HepG2 (cell line): Measurements from ENCODE around the gene RBCK1. TPM values are rescaled to one million over a fixed set of nuclear protein-coding genes. Genes with fewer than 3 reads are reported as not detected.
A peak's percentile ranks its signal among the peaks of the same experiment; 100 is the strongest.

Experiments
- ARNT2 ChIP-seq: sonication (generic); formaldehyde crosslinking; IDR thresholded peaks from 2 replicates; pipeline ENCODE4 v1.8.0; 2022; ENCODE audit warnings: mild to moderate bottlenecking, low read depth, missing genetic modification reagents, moderate library complexity
- CEBPG ChIP-seq: IDR thresholded peaks from 2 replicates; pipeline ENCODE4 v1.6.1; 2016
- GABPA ChIP-seq, 2 experiments: IDR thresholded peaks; 2 replicates each; pipeline ENCODE4 v1.6.1; 2011 to 2016; ENCODE audit warnings: low read depth in 2 of 2, low read length in 1 of 2, missing biosample characterization in 1 of 2, missing genetic modification characterization in 1 of 2
- HNRNPH1 ChIP-seq: fragments of 200-400 bp; formaldehyde crosslinking; optimal IDR thresholded peaks from 2 replicates; pipeline ENCODE3; 2017; ENCODE audit warnings: mild to moderate bottlenecking, low read depth, low read length
- HNRNPK ChIP-seq: fragments of 200-400 bp; formaldehyde crosslinking; IDR thresholded peaks from 2 replicates; pipeline ENCODE4 v1.6.1; 2018; ENCODE audit warnings: low read length, low read depth, moderate library complexity, mild to moderate bottlenecking; ENCODE audit not compliant: poor library complexity, severe bottlenecking
- IRF2 ChIP-seq: IDR thresholded peaks from 2 replicates; pipeline ENCODE4 v1.6.1; 2018; ENCODE audit warnings: missing genetic modification reagents, missing compliant biosample characterization
- NCOA5 ChIP-seq: sonication (generic); formaldehyde crosslinking; IDR thresholded peaks from 2 replicates; pipeline ENCODE4 v1.4.0; 2020; ENCODE audit warnings: missing genetic modification reagents
- ONECUT2 ChIP-seq: sonication (generic); formaldehyde crosslinking; IDR thresholded peaks from 2 replicates; pipeline ENCODE4 v1.4.0; 2020; ENCODE audit warnings: missing genetic modification reagents
- RFX3 ChIP-seq: IDR thresholded peaks from 2 replicates; pipeline ENCODE4 v1.6.1; 2016; ENCODE audit warnings: missing biosample characterization, missing genetic modification reagents
- SMAD9 ChIP-seq: sonication (generic); formaldehyde crosslinking; IDR thresholded peaks from 2 replicates; pipeline ENCODE4 v1.5.1; 2020; ENCODE audit warnings: mild to moderate bottlenecking, missing genetic modification reagents
- SOX6 ChIP-seq, 2 experiments: fragments of 450-650 bp in 1 of 2; sonication (generic) in 1 of 2; formaldehyde crosslinking in 1 of 2; IDR thresholded peaks; 2 replicates each; pipeline versions ENCODE4 v1.4.0 to v1.6.1; 2017 to 2020; ENCODE audit warnings: antibody characterized with exemption in 1 of 2, mild to moderate bottlenecking in 1 of 2, missing genetic modification reagents in 1 of 2
- TCF12 ChIP-seq, 2 experiments: fragments of 450-650 bp in 1 of 2; sonication (generic) in 1 of 2; formaldehyde crosslinking in 1 of 2; IDR thresholded peaks; 2 replicates each; pipeline versions ENCODE4 v1.6.1 to v1.8.0; 2017 to 2022; ENCODE audit warnings: antibody characterized with exemption in 1 of 2, mild to moderate bottlenecking in 1 of 2, missing genetic modification reagents in 1 of 2, moderate library complexity in 1 of 2
- TGIF2 ChIP-seq: IDR thresholded peaks from 2 replicates; pipeline ENCODE4 v1.6.1; 2016; ENCODE audit warnings: control low read depth, missing compliant biosample characterization
- TRIM24 ChIP-seq: sonication (generic); formaldehyde crosslinking; IDR thresholded peaks from 2 replicates; pipeline ENCODE4 v1.8.0; 2022; ENCODE audit warnings: mild to moderate bottlenecking, missing genetic modification reagents
- ZNF44 ChIP-seq: sonication (generic); formaldehyde crosslinking; IDR thresholded peaks from 2 replicates; pipeline ENCODE4 v1.5.1; 2020; ENCODE audit warnings: mild to moderate bottlenecking, missing genetic modification reagents
- ZNF660 ChIP-seq: sonication (generic); formaldehyde crosslinking; IDR thresholded peaks from 2 replicates; pipeline ENCODE4 v1.5.1; 2020; ENCODE audit warnings: mild to moderate bottlenecking, low read depth, missing genetic modification reagents, borderline replicate concordance
- ZNF678 ChIP-seq: sonication (generic); formaldehyde crosslinking; IDR thresholded peaks from 2 replicates; pipeline ENCODE4 v1.4.0; 2020; ENCODE audit warnings: mild to moderate bottlenecking, missing genetic modification reagents
- ZNF703 ChIP-seq: sonication (generic); formaldehyde crosslinking; IDR thresholded peaks from 2 replicates; pipeline ENCODE4 v1.5.1; 2020; ENCODE audit warnings: missing genetic modification reagents, mild to moderate bottlenecking, moderate library complexity, borderline replicate concordance
- ZNF776 ChIP-seq: sonication (generic); formaldehyde crosslinking; IDR thresholded peaks from 2 replicates; pipeline ENCODE4 v1.4.0; 2020; ENCODE audit warnings: mild to moderate bottlenecking, missing genetic modification reagents
- ZNF839 ChIP-seq: sonication (generic); formaldehyde crosslinking; IDR thresholded peaks from 2 replicates; pipeline ENCODE4 v1.4.0; 2020; ENCODE audit warnings: missing genetic modification reagents, mild to moderate bottlenecking, borderline replicate concordance
- polyA plus RNA-seq, 8 experiments: library from polyadenylated mRNA; depleted of rRNA in 3 of 8; stranded (reverse) in 7 of 8; unstranded in 1 of 8; fragments of >200 nt; fragmentation: Illumina TruSeq in 4 of 8; extraction: Trizol in 4 of 8; gene quantifications; 2 replicates each; pipeline versions ENCODE4 v1.2.1 to v1.2.3, GENCODE V29; 2011 to 2016; ENCODE audit warnings: low read depth in 4 of 8, missing spikeins in 1 of 8, mixed read lengths in 1 of 8; ENCODE audit not compliant: insufficient read depth in 1 of 8
- total RNA-seq, 5 experiments: library from RNA; depleted of rRNA; stranded (reverse); fragments of >200 nt; fragmentation: Illumina TruSeq; extraction: Trizol; gene quantifications; 2 replicates each; pipeline ENCODE4 v1.2.3, GENCODE V29; 2016; ENCODE audit warnings: low read depth in 1 of 5
- TF ChIP-seq, protein P1 (sequence below): sonication (generic); formaldehyde crosslinking; IDR thresholded peaks from 2 replicates; pipeline ENCODE4 v1.4.0; 2020; ENCODE audit warnings: missing genetic modification reagents
- TF ChIP-seq, protein P2 (sequence below): sonication (generic); formaldehyde crosslinking; IDR thresholded peaks from 2 replicates; pipeline ENCODE4 v1.8.1; 2023; ENCODE audit warnings: mild to moderate bottlenecking, moderate library complexity, missing genetic modification reagents
- TF ChIP-seq, protein P3 (sequence below): sonication (generic); formaldehyde crosslinking; IDR thresholded peaks from 2 replicates; pipeline ENCODE4 v1.4.0; 2020; ENCODE audit warnings: missing genetic modification reagents
- TF ChIP-seq, protein P4 (sequence below): sonication (generic); formaldehyde crosslinking; IDR thresholded peaks from 2 replicates; pipeline ENCODE4 v1.4.0; 2020; ENCODE audit warnings: missing genetic modification reagents, borderline replicate concordance

RBCK1 gene
- total and polyA plus RNA-seq, 2 of the 13 experiments (the other 11 are each of a cell fraction or from before 2014, with no cell fraction given): 149 to 215 TPM

DNA sequence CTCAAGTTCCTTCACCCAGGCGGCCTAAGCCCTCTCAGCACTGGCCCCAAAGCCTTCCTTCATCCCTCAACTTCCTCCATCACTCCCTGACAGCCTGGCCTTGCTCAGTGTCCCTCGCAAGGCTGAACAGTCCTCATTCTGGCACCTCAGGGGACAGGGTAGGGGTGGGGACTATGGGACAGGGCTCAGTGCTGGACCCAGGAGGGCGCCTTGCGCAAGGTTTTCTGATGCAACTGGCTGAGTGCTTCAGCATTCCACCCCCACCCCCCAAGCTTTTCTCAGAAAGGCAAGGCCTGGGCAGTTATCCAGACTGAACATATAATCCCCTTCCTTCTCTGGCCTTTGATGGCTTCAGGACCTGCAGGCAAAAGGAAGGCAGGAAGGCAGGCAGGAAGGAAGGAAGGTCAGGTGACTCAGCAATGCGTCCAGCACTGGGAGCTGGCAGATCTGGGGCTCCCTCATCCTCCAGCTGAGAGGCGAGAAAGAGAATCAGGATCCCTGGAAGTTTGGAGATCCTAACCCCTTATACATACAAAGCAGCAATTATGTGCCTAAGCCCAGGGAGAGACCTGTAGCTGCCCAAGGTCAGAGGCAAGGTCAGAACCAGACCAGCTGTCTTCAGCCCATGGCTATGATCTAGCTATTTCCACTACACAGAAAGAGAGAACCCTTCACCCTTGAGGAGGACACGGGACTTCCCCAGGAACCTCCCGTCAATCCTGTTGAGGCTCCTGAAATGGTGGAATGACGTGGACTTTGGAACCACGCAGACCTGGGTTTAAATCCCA, 36.1 kb upstream of the RBCK1 start (continued):
- TF ChIP-seq, protein P1, sequence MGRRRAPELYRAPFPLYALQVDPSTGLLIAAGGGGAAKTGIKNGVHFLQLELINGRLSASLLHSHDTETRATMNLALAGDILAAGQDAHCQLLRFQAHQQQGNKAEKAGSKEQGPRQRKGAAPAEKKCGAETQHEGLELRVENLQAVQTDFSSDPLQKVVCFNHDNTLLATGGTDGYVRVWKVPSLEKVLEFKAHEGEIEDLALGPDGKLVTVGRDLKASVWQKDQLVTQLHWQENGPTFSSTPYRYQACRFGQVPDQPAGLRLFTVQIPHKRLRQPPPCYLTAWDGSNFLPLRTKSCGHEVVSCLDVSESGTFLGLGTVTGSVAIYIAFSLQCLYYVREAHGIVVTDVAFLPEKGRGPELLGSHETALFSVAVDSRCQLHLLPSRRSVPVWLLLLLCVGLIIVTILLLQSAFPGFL (CRISPR knock-in tag): no peak
- peak; percentile 96 for TF ChIP-seq TRIM24
- TF ChIP-seq, protein P2, sequence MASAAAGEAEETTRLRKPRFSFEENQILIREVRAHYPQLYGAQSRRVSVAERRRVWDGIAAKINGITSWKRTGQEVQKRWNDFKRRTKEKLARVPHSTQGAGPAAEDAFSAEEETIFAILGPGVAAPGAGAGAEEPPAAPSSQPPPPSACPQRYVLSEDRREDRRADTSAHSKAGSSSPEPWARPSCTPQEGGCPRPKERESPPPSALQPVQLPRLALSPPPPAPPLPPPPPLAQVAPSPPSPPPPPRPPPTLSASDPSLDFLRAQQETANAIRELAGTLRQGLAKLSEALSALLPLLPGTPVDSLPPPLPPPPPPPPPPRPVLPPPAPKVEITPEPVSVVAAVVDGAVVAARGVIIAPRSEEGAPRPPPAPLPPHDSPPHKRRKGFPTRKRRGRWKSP (CRISPR knock-in tag): peak; percentile 93; the same call in 1 of the 2 replicates
- TF ChIP-seq HNRNPK: no peak
- TF ChIP-seq, protein P3, sequence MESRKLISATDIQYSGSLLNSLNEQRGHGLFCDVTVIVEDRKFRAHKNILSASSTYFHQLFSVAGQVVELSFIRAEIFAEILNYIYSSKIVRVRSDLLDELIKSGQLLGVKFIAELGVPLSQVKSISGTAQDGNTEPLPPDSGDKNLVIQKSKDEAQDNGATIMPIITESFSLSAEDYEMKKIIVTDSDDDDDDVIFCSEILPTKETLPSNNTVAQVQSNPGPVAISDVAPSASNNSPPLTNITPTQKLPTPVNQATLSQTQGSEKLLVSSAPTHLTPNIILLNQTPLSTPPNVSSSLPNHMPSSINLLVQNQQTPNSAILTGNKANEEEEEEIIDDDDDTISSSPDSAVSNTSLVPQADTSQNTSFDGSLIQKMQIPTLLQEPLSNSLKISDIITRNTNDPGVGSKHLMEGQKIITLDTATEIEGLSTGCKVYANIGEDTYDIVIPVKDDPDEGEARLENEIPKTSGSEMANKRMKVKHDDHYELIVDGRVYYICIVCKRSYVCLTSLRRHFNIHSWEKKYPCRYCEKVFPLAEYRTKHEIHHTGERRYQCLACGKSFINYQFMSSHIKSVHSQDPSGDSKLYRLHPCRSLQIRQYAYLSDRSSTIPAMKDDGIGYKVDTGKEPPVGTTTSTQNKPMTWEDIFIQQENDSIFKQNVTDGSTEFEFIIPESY (CRISPR knock-in tag): peak; percentile 85
- no peak for TF ChIP-seq SOX6 (IDR thresholded peaks at IDR 0.05)
- peak; percentile 97 for TF ChIP-seq SOX6 (CRISPR knock-in tag; IDR thresholded peaks at IDR 0.05)
- TF ChIP-seq, protein P4, sequence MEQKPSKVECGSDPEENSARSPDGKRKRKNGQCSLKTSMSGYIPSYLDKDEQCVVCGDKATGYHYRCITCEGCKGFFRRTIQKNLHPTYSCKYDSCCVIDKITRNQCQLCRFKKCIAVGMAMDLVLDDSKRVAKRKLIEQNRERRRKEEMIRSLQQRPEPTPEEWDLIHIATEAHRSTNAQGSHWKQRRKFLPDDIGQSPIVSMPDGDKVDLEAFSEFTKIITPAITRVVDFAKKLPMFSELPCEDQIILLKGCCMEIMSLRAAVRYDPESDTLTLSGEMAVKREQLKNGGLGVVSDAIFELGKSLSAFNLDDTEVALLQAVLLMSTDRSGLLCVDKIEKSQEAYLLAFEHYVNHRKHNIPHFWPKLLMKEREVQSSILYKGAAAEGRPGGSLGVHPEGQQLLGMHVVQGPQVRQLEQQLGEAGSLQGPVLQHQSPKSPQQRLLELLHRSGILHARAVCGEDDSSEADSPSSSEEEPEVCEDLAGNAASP (CRISPR knock-in tag): peak; percentile 93; the same call in 1 of the 2 replicates
- peak; percentile 86; the same call in 1 of the 2 replicates for TF ChIP-seq TGIF2 (CRISPR knock-in tag)
- peak; percentile 93 for TF ChIP-seq ZNF703 (CRISPR knock-in tag)
- TF ChIP-seq NCOA5 (CRISPR knock-in tag): no peak
- TF ChIP-seq CEBPG (CRISPR knock-in tag): peak; percentile 100
- no peak for TF ChIP-seq RFX3 (CRISPR knock-in tag)
- TF ChIP-seq SMAD9 (CRISPR knock-in tag): no peak
- no peak for TF ChIP-seq ZNF776
- TF ChIP-seq ARNT2 (CRISPR knock-in tag): peak; percentile 96
- no peak for TF ChIP-seq TCF12 (IDR thresholded peaks at IDR 0.05)
- peak; percentile 96 for TF ChIP-seq TCF12 (CRISPR knock-in tag; IDR thresholded peaks at IDR 0.05)
- TF ChIP-seq GABPA (IDR thresholded peaks at IDR 0.05; ENCODE audit: low read depth, low read length): no peak
- TF ChIP-seq GABPA (CRISPR knock-in tag; IDR thresholded peaks at IDR 0.05; ENCODE audit: low read depth): peak; percentile 66
- TF ChIP-seq ZNF839: peak; percentile 97
- TF ChIP-seq HNRNPH1: no peak
- no peak for TF ChIP-seq ZNF660
- TF ChIP-seq ZNF44: 0 out of 2 replicates have a peak, but pooled peaks have one; percentile 79
- peak; percentile 63; the same call in 1 of the 2 replicates for TF ChIP-seq ONECUT2 (CRISPR knock-in tag)
- peak; percentile 97 for TF ChIP-seq IRF2 (CRISPR knock-in tag)
- no peak for TF ChIP-seq ZNF678 (CRISPR knock-in tag)
